ENCODE measurements around the gene FAM120B.

DNA sequence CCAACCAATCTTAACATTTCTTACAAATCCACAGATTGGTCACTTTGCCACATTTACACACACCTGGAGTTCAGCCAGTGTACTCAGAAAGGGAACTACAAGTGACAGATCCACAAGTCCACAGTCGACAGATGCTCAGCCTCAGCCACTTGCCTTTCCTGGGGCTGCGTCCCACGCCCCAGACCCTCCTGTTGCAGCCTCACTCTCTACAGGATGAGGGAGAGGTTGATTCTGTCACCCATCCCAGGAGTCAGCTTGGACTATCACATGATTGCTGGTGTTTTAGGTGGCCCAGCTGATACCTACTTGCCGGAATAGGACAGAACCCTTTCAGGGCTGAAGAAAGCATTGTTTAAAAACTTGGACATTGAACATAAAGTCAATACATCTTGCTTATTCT lies 108.8 kb downstream of the FAM120B start:
- TF ChIP-seq YY1 (IDR thresholded peaks at IDR 0.05; ENCODE audit: insufficient read depth, insufficient read length) (no peak), SUZ12 (IDR thresholded peaks at IDR 0.05; ENCODE audit: extremely low read depth, insufficient read depth, insufficient read length) (no peak), ZNF274 (IDR thresholded peaks at IDR 0.05; ENCODE audit: low read depth, low read length) (no peak)
